Esophagus muscularis mucosa (tissue), 4 donors: ENCODE results near the gene TMEM92. TPM values are rescaled to one million over a fixed set of nuclear protein-coding genes. Genes with fewer than 3 reads are reported as not detected.

Source experiments
- DNase-seq: peaks from one replicate; pipeline ENCODE4 v3.0.0-alpha.2; 2017; ENCODE audit errors: extremely low spot score
- H3K27ac ChIP-seq, 4 donors: fragments of 200-600 bp; sonication (generic); replicated peaks in 1 of 4; 1 replicate in 3 of 4; 2 replicates in 1 of 4; pipeline ENCODE4 v1.5.1; 2016 to 2019; ENCODE audit warnings: mild to moderate bottlenecking in 1 of 4
- H3K27me3 ChIP-seq, 4 donors: fragments of 200-600 bp; sonication (generic); one replicate each; pipeline versions ENCODE4 v1.5.1 to v1.6.0; 2016 to 2019
- H3K36me3 ChIP-seq, 4 donors: fragments of 200-600 bp; sonication (generic); one replicate each; pipeline ENCODE4 v1.5.1; 2016 to 2019
- H3K4me1 ChIP-seq, 4 donors: fragments of 200-600 bp; sonication (generic); one replicate each; pipeline ENCODE4 v1.5.1; 2016 to 2019
- H3K4me3 ChIP-seq, 4 donors: fragments of 200-600 bp; sonication (generic); 1 replicate in 2 of 4; 2 replicates in 2 of 4; pipeline ENCODE4 v1.5.1; 2016 to 2019; ENCODE audit warnings: mild to moderate bottlenecking in 4 of 4, moderate library complexity in 1 of 4
- H3K9me3 ChIP-seq, 4 donors: fragments of 200-600 bp; sonication (generic); 1 replicate in 3 of 4; 2 replicates in 1 of 4; pipeline ENCODE4 v1.5.1; 2016 to 2019
- CTCF ChIP-seq, 3 experiments: fragments of 200-600 bp in 2 of 3; fragments of 450-650 bp in 1 of 3; sonication (generic) in 2 of 3; IDR thresholded peaks; one replicate each; pipeline ENCODE4 v1.5.1; 2017 to 2019; ENCODE audit warnings: antibody characterized with exemption in 3 of 3, mild to moderate bottlenecking in 2 of 3, moderate library complexity in 1 of 3
- EP300 ChIP-seq: sonication (generic); formaldehyde crosslinking; IDR thresholded peaks from one replicate; pipeline ENCODE4 v1.6.1; 2017; ENCODE audit warnings: antibody characterized with exemption
- POLR2A ChIP-seq: fragments of 450-650 bp; IDR thresholded peaks from one replicate; pipeline ENCODE4 v1.6.1; 2017; ENCODE audit warnings: antibody characterized with exemption, moderate library complexity, mild to moderate bottlenecking, low read depth
- POLR2AphosphoS5 ChIP-seq, 2 donors: sonication (generic); formaldehyde crosslinking; IDR thresholded peaks; one replicate each; pipeline ENCODE4 v1.6.1; 2017; ENCODE audit warnings: antibody characterized with exemption in 2 of 2
- WGBS: methylation state at CpG from one replicate; pipeline ENCODE4 v1.1.5; 2018; 5-methylcytosine and 5-hydroxymethylcytosine counted together
- intact Hi-C: fragments of 100-400 bp; cut with DNase I; formaldehyde crosslinking; loops from one replicate; pipeline ENCODE4 v1.15.1; 2023
- small RNA-seq, 3 donors: library from RNA; depleted of rRNA; stranded (forward); fragments of <200 nt; gene quantifications; one replicate each; pipeline ENCODE3, GENCODE V24; 2016
- total RNA-seq, 4 donors: library from RNA; depleted of rRNA; stranded (reverse); fragments of >200 nt; gene quantifications; one replicate each; pipeline versions ENCODE4 v1.1.0 to v1.2.1, GENCODE V29; 2016

TMEM92 gene
- total RNA-seq, 4 donors from 2014 or later = 0.80 TPM; not detected in 3

GRCh38 chr17:50328363-50329325 lies 54.4 kb downstream of the TMEM92 start:
- Histone ChIP-seq H3K9me3 (no peaks in the 10 kb centered on the region), H3K27ac (no peak overlapping the region), H3K4me3 (no peak overlapping the region), H3K36me3 (no peaks in the 10 kb centered on the region), H3K4me1 (no peaks in the 10 kb centered on the region), H3K27me3 (peaks cover 0 to 16% (median 0%) of the 10 kb centered on the region in 4 donors)
- DNase-seq = no peak
- WGBS = 65% methylated on average over 21 of the region's 21 CpGs
- TF ChIP-seq EP300 = no peak
- TF ChIP-seq POLR2A = no peak
- TF ChIP-seq CTCF (IDR thresholded peaks at IDR 0.05) = no peak
- no peak for TF ChIP-seq POLR2AphosphoS5 (IDR thresholded peaks at IDR 0.05)
- intact Hi-C loops = no loop called here

GRCh38 chr17:50329716-50330115 lies 55.5 kb downstream of the TMEM92 start:
- TF ChIP-seq POLR2AphosphoS5 (IDR thresholded peaks at IDR 0.05) (no peak), POLR2A (no peak), EP300 (no peak), CTCF (IDR thresholded peaks at IDR 0.05) (no peak)
- no peaks in the 10 kb centered on the region for H3K4me1 ChIP-seq
- peaks cover 0 to 16% (median 0%) of the 10 kb centered on the region in 4 donors for H3K27me3 ChIP-seq
- H3K36me3 ChIP-seq = no peaks in the 10 kb centered on the region
- no peak overlapping the region for H3K27ac ChIP-seq
- no peak overlapping the region for H3K4me3 ChIP-seq
- no peak for DNase-seq
- intact Hi-C loops = no loop called here
- no peaks in the 10 kb centered on the region for H3K9me3 ChIP-seq
- 90% methylated on average over 3 of the region's 3 CpGs for WGBS

GRCh38 chr17:50330151-50330775 lies 56.0 kb downstream of the TMEM92 start:
- intact Hi-C loops = no loop called here
- Histone ChIP-seq H3K27me3 (peaks cover 0 to 16% (median 0%) of the 10 kb centered on the region in 4 donors), H3K27ac (no peak overlapping the region), H3K9me3 (no peaks in the 10 kb centered on the region), H3K4me1 (no peaks in the 10 kb centered on the region), H3K36me3 (no peaks in the 10 kb centered on the region), H3K4me3 (no peak overlapping the region)
- DNase-seq = no peak
- 87% methylated on average over 11 of the region's 11 CpGs for WGBS
- no peak for TF ChIP-seq EP300
- TF ChIP-seq POLR2A = no peak
- TF ChIP-seq POLR2AphosphoS5 (IDR thresholded peaks at IDR 0.05) = no peak
- no peak for TF ChIP-seq CTCF (IDR thresholded peaks at IDR 0.05)

Small RNA genes lying within 50 kb of the gene (small RNA-seq; reads per million reads assigned to genes)
- 0 reads per million in 3 donors for gene SUMO2P7

Other genes starting within 250 kb of the TMEM92 start
- 10 to 100 TPM; 38.9 to 96.7 (median 58.6) TPM for gene ITGA3, start 218.4 kb upstream of the TMEM92 start, total RNA-seq
- gene PDK2, start 179.1 kb upstream of the TMEM92 start, total RNA-seq = 100 to 1,000 TPM in 1 of 4 donors, 10 to 100 TPM in 3; 31.6 to 118 (median 61.4) TPM
- 1 to 10 TPM in 3 of 4 donors, under 1 TPM in 1; 0.98 to 1.8 (median 1.5) TPM for gene SAMD14, start 144.3 kb upstream of the TMEM92 start, total RNA-seq
- 10 to 100 TPM; 20.2 to 46.3 (median 37.5) TPM for gene PPP1R9B, start 123.8 kb upstream of the TMEM92 start, total RNA-seq
- gene SGCA, start 108.5 kb upstream of the TMEM92 start, total RNA-seq = 100 to 1,000 TPM in 1 of 4 donors, 10 to 100 TPM in 3; 72.7 to 145 (median 82.8) TPM
- gene COL1A1, start 72.8 kb upstream of the TMEM92 start, total RNA-seq = 100 to 1,000 TPM in 1 of 4 donors, 10 to 100 TPM in 3; 20.7 to 123 (median 41.5) TPM
- 10 to 100 TPM; 12.8 to 29.8 (median 26.0) TPM for gene XYLT2, start 71.7 kb downstream of the TMEM92 start, total RNA-seq
- gene MRPL27, start 98.7 kb downstream of the TMEM92 start, total RNA-seq = 10 to 100 TPM; 33.6 to 58.8 (median 48.1) TPM
- not detected for gene EME1, start 98.8 kb downstream of the TMEM92 start, total RNA-seq
- gene LRRC59, start 123.1 kb downstream of the TMEM92 start, total RNA-seq = 10 to 100 TPM; 41.1 to 68.1 (median 62.1) TPM
- gene ACSF2, start 151.8 kb downstream of the TMEM92 start, total RNA-seq = 1 to 10 TPM; 6.0 to 9.6 (median 8.1) TPM
- gene CHAD, start 194.4 kb downstream of the TMEM92 start, total RNA-seq = not detected
- gene RSAD1, start 204.4 kb downstream of the TMEM92 start, total RNA-seq = 10 to 100 TPM; 12.9 to 24.6 (median 16.1) TPM
- 1 to 10 TPM in 2 of 4 donors, under 1 TPM in 1, not detected in 1; 0.33 to 1.6 (median 1.2) TPM for gene MYCBPAP, start 234.0 kb downstream of the TMEM92 start, total RNA-seq